HG03558 (cell line): ENCODE data around the gene PAPPA.

ENCODE experiments used
- ATAC-seq: cut with Tn5 transposase; IDR thresholded peaks from one replicate; pipeline ENCODE4 v1.9.1; 2021; ENCODE audit warnings: moderate number of reproducible peaks; ENCODE audit not compliant: unreplicated experiment; ENCODE audit errors: extremely low read depth

Gene PAPPA

GRCh38 chr9:116153765-116154333 is at the start of gene PAPPA:
TSS of gene PAPPA (plus strand) at chr9:116153791. CDS start at chr9:116154173, 382 bp downstream.
- ATAC-seq = no peak

DNA sequence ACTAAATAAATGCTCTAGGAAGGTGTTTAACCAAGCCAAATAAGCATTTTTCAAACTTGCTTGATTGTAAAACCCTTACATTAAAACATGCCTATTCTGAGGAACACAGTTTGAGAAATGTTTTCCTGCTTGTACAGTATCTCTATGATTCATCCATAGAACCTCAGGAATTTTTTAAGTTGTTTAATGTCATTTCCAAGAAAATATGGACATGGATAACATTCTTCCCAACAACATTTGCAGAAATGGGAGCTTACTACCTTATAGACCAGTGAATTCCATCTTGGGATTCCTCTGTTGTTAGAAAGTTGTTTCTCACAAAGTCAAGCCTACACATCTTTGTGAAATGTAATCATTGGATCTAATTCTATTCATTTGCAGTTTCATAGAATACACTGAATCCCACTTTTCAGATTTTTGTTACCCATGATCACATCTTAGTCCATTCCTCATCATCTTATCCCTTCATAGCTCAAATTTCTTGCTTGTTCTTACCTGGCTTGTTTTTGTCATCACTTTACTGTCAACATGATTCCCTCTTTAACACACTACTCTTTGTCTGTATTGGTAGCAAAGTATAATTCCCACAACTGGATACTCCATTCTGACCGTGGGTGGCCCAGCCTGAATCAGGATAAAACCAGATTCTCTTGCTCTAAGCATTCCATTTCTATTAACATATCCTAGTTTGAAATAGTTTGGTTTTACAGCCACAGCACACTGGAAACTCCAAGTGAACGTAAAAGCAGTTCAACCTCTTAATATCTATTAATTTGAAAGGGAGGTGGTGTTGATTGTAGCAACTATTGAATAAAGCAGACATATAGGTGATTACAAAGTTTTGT is 49.4 kb upstream of the PAPPA start:
- ATAC-seq = no peak

DNA sequence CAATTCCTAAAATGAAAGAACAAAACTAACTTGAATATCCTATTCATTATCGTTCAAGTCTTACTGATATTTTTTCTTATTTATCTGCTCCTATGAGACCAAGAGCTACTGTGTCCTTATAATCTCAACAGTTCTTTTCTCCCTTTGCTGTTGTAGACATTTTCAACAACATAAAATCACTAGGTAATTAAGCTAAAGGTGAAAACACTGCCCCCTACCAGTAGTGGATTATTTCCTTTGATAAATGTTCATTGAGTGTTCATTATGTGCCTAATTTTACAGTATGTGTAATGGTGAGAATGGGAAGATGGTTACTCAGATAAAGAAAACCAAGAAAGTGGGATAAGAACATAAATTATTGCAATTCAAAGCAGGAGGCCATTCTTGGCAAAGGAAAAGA is 41.4 kb upstream of the PAPPA start:
- no peak for ATAC-seq

DNA sequence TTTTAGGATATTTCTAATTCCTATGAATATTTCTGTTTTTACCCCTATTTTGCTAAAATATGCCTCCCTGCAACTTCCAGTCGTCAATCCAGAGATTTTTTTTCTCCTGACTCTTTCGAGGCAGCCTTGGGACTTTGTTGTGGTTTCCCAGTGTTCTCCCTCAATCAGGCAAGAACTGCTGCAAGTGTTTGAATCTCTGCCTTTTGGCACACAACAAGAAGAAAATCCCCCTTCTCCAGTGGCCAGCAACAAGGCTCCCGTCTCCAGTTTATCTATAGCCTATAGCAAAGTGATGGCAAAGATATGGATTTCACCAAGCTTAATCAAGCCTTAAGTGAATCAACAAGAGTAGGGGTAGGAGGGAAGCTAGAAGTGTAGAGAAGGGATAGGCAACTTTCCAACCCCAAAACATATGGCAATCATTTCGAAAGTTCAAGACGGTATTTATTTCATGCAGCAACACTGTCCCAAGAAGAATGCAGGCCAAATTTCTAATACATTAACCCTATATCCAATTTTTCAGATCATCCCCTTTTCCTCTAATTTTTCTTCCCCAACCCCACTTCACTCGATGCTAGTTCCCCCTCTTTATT is 37.7 kb upstream of the PAPPA start:
- ATAC-seq = no peak

GRCh38 chr9:116116393-116116792 is 37.2 kb upstream of the PAPPA start:
- ATAC-seq = no peak

GRCh38 chr9:116123171-116123570 is 30.4 kb upstream of the PAPPA start:
- ATAC-seq = no peak

- no peak for ATAC-seq
These were observed 29.0 kb upstream of the PAPPA start for GRCh38 chr9:116124472-116125040.

GRCh38 chr9:116133163-116133562 is 20.4 kb upstream of the PAPPA start:
- no peak for ATAC-seq

DNA sequence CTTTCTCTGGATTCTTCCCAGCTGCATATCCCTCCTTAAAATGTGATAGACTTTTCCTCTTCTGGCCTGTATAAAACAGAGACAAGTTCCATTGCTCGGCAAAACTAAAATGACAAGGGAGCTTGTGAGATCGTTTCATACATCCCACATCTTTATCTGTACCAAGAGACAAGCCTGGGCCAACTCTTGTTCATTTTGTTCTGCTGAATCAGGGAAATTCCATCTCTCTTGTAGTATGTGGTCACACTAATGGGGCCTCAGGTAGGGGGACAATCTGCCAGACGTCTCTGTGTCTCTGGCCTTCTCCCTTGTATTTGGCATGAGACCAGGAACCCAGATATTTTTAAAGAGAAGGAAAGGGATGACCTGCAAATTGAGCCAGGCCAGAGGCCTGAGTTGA is 18.6 kb upstream of the PAPPA start:
- no peak for ATAC-seq

GRCh38 chr9:116137010-116137409 is 16.6 kb upstream of the PAPPA start:
- ATAC-seq = no peak

DNA sequence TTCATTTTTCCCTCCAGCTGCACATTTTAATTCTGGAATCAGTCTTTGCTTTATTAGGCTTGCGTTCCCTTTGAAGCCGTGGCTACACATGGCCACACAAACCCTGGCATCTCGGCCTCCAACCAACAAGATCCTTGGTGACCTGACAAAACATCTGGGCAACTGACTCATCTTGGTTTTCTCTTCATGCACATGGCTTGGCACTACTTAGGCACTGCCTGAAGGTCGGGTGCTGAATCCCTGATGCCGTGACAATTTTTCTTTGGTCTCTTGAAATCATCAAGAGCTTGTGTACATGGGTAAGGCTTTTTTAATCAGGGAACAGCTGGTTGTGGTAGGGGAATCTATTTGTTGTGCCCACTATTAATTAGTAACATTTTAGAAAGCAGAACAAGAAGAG is 16.0 kb upstream of the PAPPA start:
- no peak for ATAC-seq

- ATAC-seq = no peak
These were observed 11.6 kb upstream of the PAPPA start for GRCh38 chr9:116141864-116142561.

DNA sequence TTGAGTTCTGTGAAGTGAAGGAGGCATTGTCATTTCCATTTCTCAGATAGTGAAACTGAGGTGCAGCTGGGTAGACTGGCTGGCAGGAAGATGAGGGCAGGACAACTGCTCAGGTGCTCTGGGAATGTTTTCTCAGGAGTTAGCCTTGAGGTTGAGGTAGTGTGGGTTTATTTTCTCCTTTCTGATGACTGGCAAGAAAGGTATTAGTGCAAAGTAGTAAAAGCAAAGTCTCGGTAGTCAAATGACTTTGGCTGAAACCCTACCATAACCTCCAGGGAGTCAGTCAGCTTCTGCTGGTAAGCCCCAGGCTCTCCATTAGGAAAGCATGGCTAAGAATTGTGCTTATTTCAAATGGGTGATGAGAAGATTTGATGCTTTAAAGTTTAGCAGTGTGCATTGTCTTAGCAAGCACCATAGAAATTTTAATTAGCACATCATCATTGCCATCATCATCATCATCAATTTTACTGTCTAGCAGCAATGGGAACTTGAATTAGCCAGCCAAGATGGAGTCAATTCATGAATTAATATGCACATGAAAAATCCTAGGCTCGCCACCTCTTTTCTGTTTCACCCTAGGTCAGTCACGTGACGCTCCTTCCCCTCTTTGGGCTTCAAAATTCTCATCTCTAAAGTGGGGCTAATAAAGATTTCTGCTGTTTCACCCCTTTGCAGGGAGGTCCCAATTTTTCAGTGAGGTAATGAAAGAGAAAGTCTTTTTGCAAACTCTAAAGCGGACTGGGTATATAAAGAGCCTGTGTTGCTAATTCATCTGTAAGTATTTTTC is 10.7 kb upstream of the PAPPA start:
- ATAC-seq = no peak

- no peak for ATAC-seq
These were observed 9.6 kb upstream of the PAPPA start for GRCh38 chr9:116144038-116144437.

DNA sequence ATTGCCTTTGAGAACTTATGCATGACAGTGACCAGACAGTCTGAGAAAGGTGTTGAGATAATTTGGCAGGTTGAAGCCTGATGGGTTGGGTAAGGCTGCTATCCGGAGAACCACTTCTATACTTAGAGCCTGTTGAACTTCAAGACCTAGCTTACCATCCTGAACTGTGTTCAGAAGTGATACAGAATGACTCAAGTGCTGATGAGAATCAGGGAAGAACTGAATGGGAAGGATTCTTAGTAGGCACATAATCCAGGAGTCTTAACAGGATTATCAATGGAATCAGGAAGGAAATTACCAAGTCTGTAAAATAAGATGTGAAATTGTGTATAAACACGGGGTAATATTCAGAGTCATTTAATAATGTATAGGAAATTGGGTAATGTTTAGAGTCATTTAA is 9.0 kb upstream of the PAPPA start:
- no peak for ATAC-seq

DNA sequence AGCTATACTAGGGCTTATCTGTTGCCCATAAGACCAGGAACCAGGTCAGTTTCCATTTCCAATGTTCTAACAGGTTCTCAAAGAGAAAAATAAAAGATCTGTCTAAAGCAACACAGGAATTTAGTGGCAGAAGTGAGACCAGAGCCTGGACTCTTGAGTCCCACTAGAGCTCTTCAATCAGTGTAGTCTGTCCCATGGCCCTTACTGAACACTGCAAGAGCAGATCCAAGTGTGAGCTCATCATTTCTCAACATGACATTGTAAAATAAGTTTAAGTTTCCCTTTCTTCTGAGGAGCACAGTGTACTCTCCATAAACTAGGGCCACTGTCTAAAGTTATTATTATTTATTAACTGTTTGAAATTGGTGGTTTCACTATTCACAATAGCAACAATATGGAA is 8.6 kb upstream of the PAPPA start:
- ATAC-seq = no peak

GRCh38 chr9:116147821-116148220 is 5.8 kb upstream of the PAPPA start:
- ATAC-seq = no peak

- ATAC-seq = no peak
These were observed 3.7 kb upstream of the PAPPA start for GRCh38 chr9:116149844-116150243.

- ATAC-seq = no peak
These were observed 2.4 kb upstream of the PAPPA start for GRCh38 chr9:116151199-116151598.

DNA sequence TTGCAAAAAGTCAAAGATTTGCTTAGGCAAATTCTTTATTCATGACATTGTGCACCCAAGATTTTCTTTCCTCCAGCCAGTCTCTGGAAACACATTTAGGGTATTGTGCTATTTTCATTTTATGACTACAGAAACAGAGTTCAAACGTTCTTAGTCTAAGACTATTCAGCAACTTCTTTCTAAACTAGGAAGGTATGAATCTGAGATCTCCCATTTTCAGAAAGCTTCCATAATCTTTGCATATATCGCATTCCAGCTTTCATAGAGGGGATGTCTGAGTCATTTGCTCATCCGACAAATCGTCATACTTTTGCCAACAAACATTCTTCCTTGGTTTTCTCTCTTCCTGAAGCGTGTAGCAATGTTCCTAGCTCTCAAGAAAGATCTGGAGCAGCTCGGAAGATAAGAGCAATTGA is 1.6 kb upstream of the PAPPA start:
- no peak for ATAC-seq
